CD4-positive, alpha-beta T cell treated with Interleukin-2 at 100 ng/mL for 4 hours (primary cell): ENCODE results near the gene HLX.

Source experiments
- DNase-seq: peaks from one replicate; pipeline ENCODE4 v3.0.0-alpha.2; 2020; ENCODE audit warnings: low spot score

The HLX gene

DNA sequence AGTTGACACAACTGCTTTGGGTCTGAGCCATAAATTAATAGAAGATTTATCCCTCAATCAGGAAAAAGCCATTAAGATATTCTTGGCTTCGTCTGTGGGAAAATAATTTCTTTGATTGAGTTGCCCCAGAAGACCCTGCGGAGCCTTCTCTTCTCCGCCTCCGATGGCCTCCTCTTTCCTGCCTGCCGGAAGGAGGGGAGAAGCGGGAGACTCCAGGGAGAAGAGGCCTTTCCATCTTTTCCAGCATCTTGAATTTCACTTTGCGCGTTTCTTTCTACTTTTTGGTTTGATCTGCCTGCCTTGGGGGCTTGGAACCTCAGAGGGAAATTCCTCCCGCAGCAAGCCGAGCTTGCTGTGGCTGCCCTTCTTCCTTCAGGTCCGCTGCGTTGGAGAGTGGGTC is 16.8 kb downstream of the HLX start:
- DNase-seq, result no peak

DNA sequence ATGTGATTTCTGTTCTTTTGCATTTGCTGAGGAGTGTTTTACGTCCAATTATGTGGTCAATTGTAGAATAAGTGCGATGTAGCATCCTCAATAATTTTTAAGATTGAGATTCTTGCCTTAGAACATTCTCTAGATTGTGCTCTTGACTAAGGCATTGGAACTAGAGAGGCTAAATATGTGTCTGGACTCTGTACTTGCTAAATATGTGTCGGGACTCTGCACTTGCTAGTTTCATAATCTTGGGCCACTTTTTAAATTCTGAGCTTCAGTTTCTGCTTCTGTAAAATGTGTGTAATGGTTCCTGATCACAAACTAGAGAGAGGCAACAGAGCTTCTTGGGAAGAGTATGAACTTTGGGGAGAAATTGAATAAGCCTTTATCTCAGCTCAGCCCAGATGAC is 21.6 kb downstream of the HLX start:
- no peak for DNase-seq

DNA sequence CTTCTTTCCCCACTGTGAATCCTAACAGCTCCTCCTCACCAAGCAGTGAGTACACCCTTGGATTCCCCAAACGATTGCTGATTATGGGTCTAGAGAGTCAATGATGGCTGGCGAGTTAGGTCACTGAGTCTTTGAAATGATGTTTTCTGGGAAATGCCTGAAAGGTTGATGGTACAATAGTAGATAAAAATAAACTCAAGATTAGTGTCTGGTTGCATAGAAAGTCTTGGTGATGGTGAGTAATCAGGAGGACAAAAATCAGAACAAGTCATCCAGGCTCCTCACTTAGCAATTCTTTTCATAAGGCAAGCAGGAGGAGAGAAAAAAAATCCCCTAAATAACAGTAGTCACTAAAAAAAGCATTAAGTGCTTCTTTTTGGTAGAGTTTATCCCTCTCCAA is 22.6 kb downstream of the HLX start:
- DNase-seq, result no peak

DNA sequence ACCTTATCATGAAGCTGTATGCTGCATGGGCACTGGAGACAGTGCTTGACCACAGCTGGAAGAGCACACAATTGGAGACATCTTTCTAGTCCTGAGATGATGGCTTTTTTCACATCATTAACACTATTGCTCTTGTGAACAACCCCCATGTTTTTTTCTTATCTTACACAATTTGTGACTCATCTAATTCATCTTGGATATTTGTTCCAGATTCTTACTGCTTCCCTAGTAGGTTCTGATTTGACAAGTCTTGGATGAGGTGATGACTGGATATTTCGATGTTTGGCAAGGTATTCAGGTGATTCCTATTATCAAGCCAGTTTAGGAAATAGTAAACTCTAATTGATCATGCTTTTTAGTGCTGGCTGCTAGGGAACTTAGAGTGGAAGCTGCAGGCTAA is 23.7 kb downstream of the HLX start:
- no peak for DNase-seq

DNA sequence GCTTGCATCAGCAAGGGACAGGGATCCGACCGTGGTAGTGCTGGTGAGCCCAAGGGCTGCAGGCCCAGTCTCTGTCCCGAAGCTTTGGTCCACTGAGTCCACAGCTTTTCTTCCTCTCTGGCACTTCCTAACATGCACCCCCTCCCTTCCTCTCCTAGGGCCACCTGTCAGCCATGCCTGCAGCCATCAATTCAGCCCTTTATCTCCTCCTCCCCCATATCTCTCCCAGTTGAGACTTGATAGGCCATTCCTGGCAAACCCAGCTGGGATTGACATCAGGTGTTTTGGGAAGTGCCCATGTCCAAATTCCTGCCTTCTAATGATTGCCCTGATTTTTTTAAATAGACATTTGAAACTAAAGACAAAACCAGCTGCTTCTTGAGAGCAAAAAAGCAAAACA is 25.6 kb downstream of the HLX start:
- DNase-seq, result no peak

DNA sequence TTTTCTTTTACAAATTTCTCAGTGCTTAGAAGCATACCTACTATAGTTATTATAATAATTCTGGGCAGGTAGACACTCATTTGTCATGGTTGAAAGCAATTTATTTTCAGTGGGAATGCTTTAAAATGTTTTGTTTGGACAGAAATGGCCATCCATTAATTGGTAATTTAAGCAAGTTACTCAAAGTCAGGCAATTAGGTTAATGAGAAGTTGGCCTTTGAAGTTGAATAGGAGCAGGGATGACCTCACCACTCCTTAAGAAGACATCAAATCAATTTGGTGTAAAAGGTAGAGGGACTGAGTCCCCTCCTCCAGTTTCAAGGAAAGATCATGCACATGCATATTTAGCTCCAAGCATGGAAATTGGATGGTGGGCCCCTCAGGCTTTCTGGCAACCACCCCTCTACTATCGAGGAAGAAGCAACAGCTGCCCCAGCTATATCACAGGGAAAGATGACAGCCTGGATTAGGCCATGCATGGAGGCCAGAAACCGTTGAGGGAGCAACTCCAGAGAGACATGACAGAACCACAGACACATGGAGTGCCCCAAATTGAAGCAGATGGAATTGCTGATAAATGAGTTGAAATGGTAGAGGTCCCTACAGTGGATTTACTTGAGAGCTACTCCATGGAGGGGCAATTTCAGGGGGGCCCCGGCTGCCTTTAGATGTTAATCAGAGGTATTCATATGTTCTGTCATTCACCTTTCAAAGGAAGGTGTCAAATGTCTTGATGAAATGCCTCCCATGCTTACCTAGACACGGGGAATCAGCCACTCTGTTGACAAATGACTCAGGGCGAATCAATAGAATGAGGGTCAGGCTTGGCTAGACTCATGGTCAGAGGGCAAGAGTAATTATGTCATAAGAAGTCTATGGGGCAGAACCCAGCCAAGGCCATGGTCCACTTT is 26.7 kb downstream of the HLX start:
- no peak for DNase-seq

DNA sequence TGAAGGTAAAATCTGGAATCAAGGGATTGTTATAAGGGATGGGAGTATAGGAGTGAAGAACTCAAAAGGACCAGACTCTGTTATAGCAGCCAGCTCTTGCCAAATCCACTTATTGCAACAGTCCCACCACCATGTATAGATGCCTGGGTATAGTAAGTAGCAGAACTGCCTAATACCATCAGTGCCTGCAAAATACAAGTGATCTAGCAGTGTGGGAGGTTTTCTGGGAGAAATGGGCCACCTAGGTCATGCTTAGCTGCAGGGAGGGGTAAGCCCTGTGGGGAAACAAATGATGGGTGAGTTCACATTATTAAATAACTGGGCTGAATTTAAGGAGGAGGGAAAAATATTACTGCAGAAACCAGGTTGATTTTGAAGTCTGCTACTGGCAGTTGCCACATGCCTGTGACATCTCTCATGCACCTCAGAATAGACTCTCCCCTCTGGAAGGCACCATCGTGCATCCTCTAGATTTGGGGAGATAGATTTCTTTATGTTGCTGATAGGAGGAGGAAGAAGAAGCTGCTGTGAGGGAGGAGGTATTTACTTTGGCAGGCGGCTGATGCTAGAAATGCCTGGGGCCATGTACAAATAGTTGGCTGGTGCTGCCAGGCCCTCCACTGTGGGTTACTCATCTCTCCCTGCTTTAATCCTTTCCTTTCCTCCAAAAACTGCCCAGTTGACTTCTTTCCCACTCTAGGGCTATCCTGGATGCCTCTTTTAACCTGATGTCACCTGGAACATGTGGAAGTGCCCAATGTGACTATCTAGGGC is 27.5 kb downstream of the HLX start:
- no peak for DNase-seq

DNA sequence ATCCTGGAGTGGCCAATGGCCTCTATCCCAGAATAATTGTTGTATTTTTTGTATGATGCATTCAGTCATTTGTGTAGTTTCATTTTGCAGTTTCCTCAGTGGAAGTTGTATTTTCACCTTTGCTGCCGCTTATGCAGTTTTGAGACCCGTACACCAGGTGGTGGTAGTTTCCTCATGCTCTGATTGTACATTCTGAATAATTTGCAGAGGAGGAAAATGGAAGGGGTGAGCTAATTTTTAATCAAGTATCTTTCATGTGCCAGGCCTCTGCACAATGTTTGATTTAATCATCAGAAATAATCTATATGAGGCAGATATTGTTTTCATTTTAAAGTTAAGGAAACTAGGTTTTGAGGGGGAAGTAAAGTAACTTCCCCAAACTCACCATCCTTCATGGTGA is 29.5 kb downstream of the HLX start:
- DNase-seq, result no peak

DNA sequence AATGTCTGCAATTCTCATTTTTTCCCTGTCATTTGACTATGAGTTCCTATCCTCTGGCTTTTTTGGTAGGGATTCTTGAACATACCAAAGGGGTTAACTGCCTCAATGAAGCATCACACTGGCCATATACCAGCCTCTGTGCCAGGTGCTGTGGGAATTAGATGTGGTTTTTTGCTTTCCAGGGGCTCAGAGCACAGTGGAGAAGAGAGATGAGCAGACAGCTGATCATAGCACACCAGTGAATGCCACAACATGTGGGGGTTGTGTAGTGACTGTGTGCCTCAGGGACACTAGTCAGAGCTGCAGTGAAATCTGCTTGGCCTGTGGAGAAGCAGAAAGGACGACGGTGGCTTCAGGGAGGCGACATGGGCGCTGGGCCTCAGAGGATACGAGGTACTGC is 30.8 kb downstream of the HLX start:
- no peak for DNase-seq

DNA sequence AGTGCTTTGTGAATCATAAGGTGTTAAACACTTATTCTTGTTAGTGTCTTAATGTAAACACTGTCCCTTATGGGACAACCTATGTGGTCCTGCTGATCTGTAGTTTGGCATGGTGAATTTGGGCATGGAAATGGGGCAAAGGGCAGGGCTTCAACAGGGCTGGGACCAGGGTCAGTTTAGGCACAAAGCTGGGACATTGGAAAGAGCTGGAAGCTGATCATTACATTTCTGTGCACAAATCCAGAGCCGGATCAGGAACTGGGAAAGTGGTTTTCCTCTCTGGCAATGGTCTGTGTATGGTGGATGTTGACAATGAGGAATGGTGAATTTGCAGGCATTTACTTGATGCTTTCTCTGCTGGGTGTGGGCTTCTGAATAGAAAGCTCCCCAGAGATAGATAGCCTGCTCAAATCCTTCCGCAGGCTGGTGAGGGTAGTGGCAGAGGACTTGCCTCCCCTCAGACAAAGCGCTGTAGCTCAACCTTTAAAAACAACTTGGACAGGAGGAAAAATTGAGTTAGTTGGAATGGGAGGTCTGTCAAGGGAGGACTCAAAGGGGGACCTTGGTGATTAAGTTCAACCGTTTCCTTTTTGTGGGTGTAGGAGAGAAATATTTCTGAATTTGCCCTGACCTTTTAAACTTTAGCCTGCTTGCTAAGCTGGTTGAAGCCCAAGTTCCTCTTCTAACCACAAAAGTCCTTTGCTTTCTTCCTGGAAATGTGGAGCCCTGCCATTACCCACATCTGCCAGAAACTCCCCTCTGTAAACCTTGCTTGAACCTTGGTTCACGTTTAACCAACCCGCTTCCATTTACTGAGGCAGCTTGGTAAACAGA is 35.3 kb downstream of the HLX start:
- DNase-seq, result no peak

DNA sequence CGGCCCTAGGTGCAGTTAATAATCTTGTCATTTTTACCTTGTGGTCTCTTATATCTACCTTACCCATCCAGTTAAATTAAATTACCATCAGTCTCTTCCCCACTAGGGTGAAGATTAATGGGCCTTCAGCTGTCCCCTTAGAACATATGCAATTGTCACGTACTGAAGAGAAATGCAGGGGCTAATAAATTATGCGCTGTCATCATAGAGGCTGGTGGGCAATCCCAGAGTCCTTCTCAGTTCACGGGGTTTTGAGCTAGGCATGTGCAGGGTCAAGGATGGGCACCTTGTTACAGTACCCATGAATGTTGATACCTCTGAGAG is 35.8 kb downstream of the HLX start:
- DNase-seq, result no peak

DNA sequence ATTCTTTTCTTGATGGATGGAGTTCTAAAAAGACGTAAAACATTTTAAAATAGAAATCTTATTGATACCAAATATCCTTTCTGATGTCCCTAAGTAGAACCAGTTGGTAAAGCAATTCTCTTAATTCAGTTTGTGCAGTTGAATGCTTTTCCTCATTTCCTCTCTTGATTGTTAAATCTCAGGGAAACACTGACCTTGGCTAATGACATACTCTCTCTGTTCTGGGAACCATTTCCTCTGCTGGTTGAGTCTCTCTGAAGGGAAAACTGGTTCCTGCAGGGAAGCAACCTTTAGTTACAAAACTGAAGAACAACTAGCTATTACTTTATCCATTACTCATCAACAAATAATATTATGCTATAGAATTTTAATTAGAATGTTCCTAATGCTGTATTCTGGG is 36.7 kb downstream of the HLX start:
- DNase-seq, result no peak

DNA sequence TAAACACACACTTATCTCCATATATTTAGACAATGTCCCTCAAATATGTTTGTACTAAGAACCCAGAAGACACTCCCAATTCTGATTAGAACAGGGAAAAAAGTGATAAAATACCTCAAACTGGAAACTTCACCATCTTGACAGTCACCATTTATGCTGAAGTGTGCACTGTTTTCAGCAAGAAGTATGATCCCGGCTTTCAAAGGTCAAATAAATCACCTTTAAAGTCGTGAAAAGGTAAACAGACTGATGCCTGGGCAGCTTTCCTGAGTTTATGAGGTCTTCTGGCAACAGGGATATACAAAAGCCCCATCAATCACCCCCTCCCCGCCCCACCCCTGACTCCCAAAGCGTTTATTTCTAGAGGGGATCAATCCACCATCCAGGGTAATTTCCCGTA is 37.9 kb downstream of the HLX start:
- DNase-seq, result no peak

DNA sequence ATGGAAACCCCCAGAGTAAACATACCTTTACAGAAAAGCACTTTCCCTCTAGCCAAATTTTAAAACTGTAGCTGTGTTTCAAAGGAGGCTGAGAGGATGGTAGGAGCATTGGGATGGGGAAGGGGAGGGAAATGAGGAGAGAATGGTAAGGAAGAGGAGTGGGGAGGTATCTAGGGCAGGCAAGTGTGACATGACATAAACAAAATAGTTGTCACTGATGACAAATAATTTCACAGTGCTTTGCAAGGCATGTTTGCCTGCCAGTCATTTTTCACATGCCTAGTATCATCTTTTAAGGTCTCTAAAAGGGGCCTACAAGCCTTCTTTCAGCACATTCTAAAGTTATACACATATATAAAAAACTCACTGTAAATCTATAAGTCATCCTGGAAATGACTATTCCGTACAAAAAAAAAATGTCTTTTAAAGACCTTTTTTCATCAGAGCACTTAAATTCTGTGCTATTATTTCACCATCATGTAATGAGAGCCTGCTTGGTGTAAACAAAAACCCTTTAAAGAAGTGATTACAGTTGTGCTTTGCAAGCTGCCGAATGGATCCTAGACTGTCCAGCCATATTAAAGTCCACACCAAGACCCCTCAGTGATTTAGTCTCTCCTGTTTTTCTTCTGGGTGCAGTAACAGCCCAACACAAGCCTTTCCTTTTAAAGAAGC is 38.4 kb downstream of the HLX start:
- DNase-seq, result no peak

DNA sequence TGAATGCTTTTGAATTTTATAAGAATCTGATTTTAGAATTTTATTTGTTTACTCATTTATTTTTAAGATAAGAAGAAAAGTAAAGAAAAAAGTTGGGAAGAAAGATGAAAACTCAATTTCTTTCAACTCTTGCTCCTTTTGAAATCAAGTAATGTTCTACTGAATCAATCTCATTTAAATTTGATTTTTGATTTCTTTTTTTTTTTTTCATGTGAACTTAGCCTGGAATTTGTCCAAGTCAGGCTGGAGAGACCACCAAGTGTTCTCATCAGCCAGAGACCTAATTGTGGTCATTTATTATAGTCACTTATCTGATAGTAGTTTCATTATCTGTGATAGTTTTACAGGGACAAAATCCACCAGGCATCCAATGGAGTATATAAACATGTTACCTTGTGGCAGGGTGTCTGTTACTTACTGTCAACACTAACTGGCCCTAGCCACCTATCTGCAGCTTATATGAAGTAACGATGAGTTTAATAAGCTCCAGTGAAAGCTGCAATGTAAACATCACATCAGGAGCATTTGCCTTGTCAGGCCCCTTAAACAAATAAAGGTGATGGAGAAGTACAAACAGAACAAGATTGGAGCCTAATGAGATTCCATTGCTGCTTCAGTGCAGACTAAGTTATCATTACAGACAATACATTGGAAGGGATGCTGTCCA is 39.2 kb downstream of the HLX start:
- DNase-seq, result no peak

DNA sequence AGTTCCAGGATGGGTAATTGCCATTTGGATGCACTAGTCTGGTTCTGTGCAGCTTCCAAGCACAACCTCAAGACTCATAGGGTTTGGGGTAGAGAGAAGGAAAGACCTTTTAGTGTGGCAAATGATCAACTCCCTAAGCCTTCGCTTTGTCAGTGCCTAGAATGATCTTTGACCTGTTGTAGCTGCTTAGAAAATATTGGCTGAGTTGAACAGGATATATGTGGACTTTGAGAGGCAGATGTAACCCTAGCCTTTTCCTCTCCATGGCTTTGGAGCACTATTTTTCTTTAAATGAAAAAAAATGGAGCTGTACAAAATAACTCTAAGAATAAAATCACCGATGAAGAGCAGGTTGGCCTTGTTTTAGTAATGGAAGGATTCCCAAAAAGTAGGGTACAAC is 41.7 kb downstream of the HLX start:
- no peak for DNase-seq

DNA sequence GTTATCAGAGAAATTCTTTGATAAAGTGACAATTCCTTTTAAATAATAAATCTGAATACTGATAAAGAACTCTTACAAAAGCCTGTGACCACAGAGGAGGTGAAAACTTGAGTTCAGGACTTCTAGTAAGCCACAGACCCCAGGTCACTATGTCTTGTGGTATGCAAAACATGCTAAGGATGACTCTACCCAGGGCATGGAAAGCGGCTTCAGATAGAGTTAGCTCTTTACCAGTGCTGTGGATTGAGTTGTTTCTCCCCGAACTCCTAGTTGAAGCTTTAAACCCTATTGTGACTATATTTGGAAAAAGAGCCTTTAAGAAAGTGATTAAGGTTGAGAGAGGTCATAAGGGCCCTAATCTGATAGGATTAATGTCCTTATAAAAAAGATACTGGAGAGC is 42.3 kb downstream of the HLX start:
- DNase-seq, result no peak

DNA sequence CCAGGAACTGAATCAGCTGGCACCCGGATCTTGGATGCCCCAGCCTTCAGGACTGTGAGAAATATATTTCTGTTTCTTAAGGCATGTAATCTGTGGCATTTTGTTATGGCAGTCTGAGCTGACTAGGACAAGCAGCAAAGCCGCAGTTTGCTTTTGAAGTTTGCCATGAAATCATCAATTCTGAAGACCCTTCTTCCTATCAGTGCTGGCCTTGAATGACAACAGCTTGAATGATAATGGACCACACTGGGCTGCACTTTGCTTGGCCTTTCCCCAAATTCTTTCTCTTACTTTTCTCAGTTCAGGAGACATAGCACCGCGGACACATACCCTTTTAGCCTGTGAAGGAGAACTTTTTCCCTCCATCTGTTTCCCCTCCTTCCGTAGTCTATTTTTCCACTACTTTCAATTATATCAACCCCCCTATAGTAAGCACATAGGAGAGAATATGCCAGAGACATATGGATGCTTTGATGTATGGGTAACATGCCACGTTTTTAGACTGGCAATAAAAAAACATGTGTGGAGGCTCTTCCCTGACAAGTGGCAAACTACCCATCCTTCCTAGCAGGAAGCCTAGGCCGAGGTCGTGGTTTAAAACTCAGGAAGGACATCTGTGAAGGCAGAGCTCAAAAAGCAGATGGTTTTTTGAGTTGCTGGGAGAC is 42.9 kb downstream of the HLX start:
- DNase-seq, result no peak

DNA sequence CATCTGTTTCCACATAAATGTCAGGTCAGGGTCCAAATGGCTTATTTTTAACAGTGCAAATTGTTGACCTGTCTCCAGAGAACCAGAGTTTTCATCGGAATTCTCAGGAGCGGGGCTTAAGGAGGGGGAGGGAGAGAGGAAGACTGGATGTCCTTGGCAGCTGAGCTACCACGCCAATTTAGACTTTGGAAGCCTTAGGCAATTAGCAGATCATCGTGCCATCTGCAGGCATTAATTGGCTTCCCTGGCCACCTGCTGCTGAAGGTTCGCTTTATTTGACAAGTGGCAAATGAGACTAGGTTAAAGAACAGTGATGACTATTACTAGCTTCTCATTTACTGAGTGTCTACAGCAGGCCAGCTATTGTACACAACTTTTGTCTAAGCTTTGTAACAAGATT is 43.7 kb downstream of the HLX start:
- DNase-seq, result no peak

DNA sequence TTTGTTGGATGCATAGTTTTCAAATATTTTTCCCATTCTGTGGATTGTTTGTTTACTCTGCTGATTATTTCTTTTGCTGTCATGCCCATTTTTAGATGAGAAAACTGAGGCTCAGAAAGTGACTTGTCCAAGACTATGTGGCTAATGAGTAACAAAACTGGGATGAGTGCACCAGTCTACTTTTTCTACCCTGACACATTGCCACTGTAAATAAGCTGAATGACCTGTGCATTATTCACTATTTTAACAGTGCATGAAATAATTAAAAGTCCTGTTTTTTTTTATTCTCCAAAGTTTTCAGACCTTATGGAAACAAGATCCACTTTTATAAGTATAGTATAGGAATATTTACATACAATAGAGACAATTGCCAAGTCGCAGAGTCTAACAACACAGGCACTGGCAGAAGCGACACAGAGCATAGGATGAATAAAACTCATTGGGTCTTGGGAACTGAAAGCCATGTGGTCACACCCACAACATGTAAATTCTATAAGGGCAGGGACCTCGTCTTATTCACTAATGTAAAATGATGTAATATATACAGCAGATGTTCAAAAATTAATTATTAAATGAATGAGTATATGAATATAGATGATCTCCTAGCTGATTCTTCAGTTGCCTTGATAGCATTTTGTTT is 45.2 kb downstream of the HLX start:
- DNase-seq, result no peak

DNA sequence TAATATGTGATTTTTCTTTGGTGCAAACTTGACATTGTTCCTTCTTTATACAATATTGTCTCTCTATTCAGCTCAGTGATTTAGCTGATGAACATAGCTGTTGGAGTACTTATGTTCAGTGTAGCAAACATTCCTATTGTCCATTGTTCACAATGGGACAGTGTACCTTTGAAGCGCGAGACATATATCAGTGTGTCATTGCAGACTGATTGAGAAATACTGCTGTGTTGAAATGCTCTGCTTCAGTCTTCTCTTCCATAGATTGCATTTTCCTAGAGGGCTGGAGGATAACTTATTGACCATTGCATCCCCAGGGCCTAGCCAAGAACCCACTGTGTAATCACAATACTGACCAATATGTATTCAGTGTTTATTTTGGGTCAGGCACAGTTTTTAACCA is 46.5 kb downstream of the HLX start:
- DNase-seq, result no peak
